Brain microvascular endothelial cell (primary cell): ENCODE data around the gene LRRFIP1.

ENCODE experiments used
- DNase-seq: peaks from one replicate; pipeline ENCODE4 v3.0.0-alpha.2; 2020
- H3K27ac ChIP-seq: fragments of 250-450 bp; sonication (Bioruptor Pico); 2 replicates; pipeline ENCODE4 v1.5.1; 2020; ENCODE audit warnings: mild to moderate bottlenecking, moderate library complexity
- H3K27me3 ChIP-seq: fragments of 250-450 bp; sonication (Bioruptor Pico); replicated peaks from 2 replicates; pipeline ENCODE4 v1.5.1; 2020; ENCODE audit warnings: mild to moderate bottlenecking
- H3K36me3 ChIP-seq: fragments of 250-450 bp; sonication (Bioruptor Pico); replicated peaks from 2 replicates; pipeline ENCODE4 v1.5.1; 2020; ENCODE audit warnings: mild to moderate bottlenecking
- H3K4me3 ChIP-seq: 2 replicates; pipeline ENCODE4 v1.5.1; 2011; ENCODE audit warnings: low read depth, mild to moderate bottlenecking, control low read depth, low read length, moderate library complexity
- CTCF ChIP-seq: IDR thresholded peaks from 2 replicates; pipeline ENCODE4 v1.5.1; 2011; ENCODE audit warnings: low read depth, mild to moderate bottlenecking, moderate library complexity, low read length, control low read depth, inconsistent platforms; ENCODE audit errors: missing control alignments
- in situ Hi-C: cut with HindIII; loops from 2 replicates; pipeline ENCODE4 v1.10.0; 2017; ENCODE audit warnings: low sequenced_read_pairs, low pct_ligation_motif_present

LRRFIP1 gene

GRCh38 chr2:237806334-237806733 lies 178.9 kb downstream of the LRRFIP1 start:
- H3K27me3 ChIP-seq, result no peaks in the 10 kb centered on the region
- peak; percentile 65 for DNase-seq
- no peak overlapping the region for H3K4me3 ChIP-seq
- H3K36me3 ChIP-seq, result no peaks in the 10 kb centered on the region
- no peak for TF ChIP-seq CTCF
- H3K27ac ChIP-seq, result no peak overlapping the region
- in situ Hi-C loops, result no loop called here

GRCh38 chr2:237815637-237816036 lies 188.2 kb downstream of the LRRFIP1 start:
- DNase-seq, result no peak
- Histone ChIP-seq H3K4me3 (no peak overlapping the region), H3K27me3 (no peaks in the 10 kb centered on the region), H3K27ac (no peak overlapping the region), H3K36me3 (no peaks in the 10 kb centered on the region)
- in situ Hi-C loops, result no loop called here
- no peak for TF ChIP-seq CTCF

- no peaks in the 10 kb centered on the region for H3K27me3 ChIP-seq
- H3K4me3 ChIP-seq, result no peak overlapping the region
- no peaks in the 10 kb centered on the region for H3K36me3 ChIP-seq
- no peak overlapping the region for H3K27ac ChIP-seq
- DNase-seq, result no peak
- no peak for TF ChIP-seq CTCF
- in situ Hi-C loops, result no loop called here
Measured at GRCh38 chr2:237816531-237816930, 189.1 kb downstream of the LRRFIP1 start.

- Histone ChIP-seq H3K27me3 (no peaks in the 10 kb centered on the region), H3K27ac (no peak overlapping the region), H3K36me3 (no peaks in the 10 kb centered on the region), H3K4me3 (no peak overlapping the region)
- DNase-seq, result peak; percentile 66
- in situ Hi-C loops, result no loop called here
- no peak for TF ChIP-seq CTCF
Measured at GRCh38 chr2:237818066-237818473, 190.7 kb downstream of the LRRFIP1 start.

- no peaks in the 10 kb centered on the region for H3K36me3 ChIP-seq
- no peak overlapping the region for H3K4me3 ChIP-seq
- no peaks in the 10 kb centered on the region for H3K27me3 ChIP-seq
- no peak for TF ChIP-seq CTCF
- no peak for DNase-seq
- H3K27ac ChIP-seq, result no peak overlapping the region
- in situ Hi-C loops, result no loop called here
Measured at GRCh38 chr2:237819231-237819630, 191.8 kb downstream of the LRRFIP1 start.

GRCh38 chr2:237820421-237820820 lies 193.0 kb downstream of the LRRFIP1 start:
- H3K27ac ChIP-seq, result no peak overlapping the region
- no peak for DNase-seq

More at GRCh38 chr2:237820421-237820820, 193.0 kb downstream of the LRRFIP1 start:
- no peaks in the 10 kb centered on the region for H3K36me3 ChIP-seq
- TF ChIP-seq CTCF, result no peak
- no peak overlapping the region for H3K4me3 ChIP-seq
- H3K27me3 ChIP-seq, result no peaks in the 10 kb centered on the region
- in situ Hi-C loops, result no loop called here
